NT2/D1 (cell line): ENCODE measurements around the gene CALY.

ENCODE experiments used
- YY1 ChIP-seq: IDR thresholded peaks from 2 replicates; pipeline ENCODE4 v1.6.1; 2011; ENCODE audit not compliant: insufficient read length, insufficient read depth
- ZNF274 ChIP-seq: IDR thresholded peaks from 2 replicates; pipeline ENCODE4 v1.6.1; 2011; ENCODE audit warnings: mild to moderate bottlenecking, low read depth, low read length

GRCh38 chr10:133365461-133366129, 28.9 kb upstream of the CALY start:
- no peak for TF ChIP-seq ZNF274
- no peak for TF ChIP-seq YY1
